HG02885 (cell line): ENCODE data around the gene CHRNA3.
"Not testable (repeated sequence)": the region's sequence is repeated elsewhere in the genome, so short reads cannot be mapped to it uniquely, and the experiment has no call there.

Experiments
- ATAC-seq: cut with Tn5 transposase; IDR thresholded peaks from one replicate; pipeline ENCODE4 v1.9.1; 2021; ENCODE audit warnings: mild to moderate bottlenecking; ENCODE audit not compliant: unreplicated experiment, poor library complexity

The CHRNA3 gene

DNA sequence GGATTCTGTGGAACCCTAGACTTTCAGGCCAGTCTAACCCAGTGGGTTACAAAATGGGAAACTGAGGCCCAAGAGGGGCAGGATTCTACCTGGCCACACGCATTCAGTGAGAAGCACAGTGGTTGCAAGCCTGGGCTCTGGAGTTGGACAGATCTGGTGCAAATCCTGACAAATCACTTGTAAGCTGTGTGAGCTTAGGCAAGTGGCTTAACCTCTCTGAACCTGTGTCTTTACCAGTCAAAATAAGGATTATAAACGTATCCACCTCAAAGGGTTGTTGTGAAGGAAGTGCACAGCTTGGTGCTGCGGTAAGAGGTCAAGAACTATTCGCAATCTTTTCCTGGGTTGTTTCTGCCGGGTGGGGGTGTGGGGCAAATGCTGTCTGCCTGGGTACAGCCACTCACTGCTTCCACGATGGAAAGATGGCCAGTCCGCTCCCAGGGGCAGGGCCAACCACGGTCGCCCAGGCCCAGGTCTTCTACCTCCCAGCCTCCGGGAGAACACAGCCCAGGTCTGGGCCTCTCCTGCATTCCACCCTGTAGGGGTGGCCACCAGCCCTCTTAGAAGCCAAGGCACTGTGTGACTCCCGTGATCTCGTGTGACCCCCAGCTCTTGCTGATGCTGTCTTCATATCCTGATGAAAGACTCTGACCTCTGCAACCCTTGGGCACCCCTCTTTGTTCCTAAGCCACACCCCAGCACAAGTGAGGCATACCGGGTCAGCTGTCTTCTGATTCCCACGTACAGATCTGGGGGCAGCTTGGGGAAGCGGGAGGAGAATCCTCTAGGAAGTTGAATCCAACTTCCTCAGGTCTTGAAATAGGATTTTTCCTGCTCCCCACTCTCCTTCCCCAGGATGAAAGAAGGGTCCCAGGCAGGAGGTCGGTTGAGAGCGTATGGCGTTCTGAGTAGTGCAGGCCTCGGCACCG, 1.5 kb downstream of the CHRNA3 start:
- ATAC-seq: no peak

DNA sequence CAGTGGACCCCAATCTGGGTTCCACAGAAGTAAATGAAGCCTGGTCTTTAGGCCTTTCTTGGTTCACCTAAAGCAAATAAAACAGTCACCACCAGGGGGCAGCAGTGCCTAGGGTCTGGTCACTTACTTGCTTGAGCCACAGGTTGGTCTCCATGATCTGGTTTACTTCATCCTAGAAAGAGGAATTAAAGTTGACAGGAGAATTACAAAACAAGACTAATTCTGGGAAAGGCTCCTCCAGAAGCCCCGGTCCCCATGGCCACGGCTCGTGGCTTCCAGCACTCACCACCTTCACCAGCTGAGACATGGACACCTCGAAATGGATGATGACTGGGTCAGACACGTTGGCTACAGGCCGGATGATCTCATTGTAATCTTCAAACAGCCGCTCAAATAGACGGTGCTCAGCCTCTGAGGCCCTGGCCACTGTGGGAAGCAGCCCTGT, 2.3 kb downstream of the CHRNA3 start:
- no peak for ATAC-seq

DNA sequence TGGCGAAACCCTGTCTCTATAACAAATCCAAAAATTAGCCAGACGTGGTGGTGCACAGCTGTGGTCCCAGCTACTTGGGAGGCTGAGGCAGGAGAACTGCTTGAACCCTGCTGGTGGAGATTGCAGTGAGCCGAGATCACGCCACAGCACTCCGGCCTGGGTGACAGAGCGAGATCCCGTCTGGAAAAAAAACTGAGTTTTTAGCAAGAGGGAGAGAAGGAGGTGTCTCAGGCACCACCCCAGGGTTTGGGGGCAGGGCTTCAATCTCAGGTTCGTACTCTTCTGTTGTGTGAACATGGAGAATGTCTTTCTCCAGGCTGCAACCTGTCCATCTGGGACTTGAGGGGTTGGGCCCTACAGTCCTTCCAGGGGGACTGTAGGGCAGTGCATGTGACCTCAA, 2.7 kb downstream of the CHRNA3 start:
- no peak for ATAC-seq

DNA sequence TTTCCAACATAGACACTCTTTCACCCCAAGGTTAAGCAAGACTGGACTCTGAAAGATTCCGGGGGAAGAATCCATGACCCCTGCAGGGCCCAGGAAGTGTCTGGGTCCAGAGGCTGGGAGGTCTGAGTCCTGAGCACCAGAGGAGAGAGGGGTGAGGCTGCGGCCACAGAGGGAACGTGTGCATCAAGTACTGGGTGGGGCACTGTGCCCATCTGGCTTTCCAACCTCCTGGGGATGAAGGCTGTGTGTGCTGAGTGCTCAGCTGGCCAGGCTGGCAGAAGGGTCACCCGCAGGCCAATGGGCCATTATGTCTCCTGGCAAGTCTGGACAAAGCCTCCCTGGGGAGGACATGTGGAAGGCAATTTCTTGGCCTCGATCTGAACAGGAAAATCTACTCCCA, 3.3 kb downstream of the CHRNA3 start:
- no peak for ATAC-seq

DNA sequence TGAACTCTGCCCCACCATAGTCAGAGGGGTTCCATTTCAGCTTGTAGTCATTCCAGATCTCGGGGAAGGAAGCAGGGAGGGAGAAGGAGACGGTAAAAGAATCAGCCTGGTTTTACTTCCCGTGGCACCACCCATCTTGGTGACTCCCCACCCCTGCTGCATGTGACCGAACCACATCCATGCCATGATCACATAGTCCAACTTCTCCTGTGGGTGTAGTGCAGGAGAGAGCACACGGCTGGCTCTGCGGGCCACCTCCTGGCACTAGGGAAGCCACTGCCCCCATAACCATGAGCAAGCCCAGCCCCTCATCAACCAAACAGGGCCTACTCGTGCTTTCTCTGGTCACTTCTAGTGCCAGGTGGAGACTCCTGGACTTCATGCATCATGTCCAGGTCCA, 3.7 kb downstream of the CHRNA3 start:
- no peak for ATAC-seq

DNA sequence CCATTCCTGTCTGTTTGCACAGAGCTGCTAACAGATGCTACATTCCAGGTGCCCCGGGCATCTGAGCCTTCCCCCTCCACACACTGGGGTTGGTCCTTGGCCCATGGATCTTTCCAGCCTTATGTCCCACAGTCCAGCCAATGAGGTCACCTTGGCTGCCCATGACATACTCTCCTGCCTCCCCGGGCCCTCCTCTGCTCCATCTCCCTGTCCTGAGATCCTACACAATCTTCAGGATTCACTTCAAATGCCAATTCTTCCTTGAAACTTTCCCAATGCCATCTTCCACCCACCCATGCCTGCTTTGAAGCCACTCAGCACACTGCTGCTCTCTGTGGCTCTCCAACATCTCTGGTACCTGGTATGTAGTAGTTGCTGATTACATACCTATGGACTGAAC, 4.3 kb downstream of the CHRNA3 start:
- no peak for ATAC-seq

DNA sequence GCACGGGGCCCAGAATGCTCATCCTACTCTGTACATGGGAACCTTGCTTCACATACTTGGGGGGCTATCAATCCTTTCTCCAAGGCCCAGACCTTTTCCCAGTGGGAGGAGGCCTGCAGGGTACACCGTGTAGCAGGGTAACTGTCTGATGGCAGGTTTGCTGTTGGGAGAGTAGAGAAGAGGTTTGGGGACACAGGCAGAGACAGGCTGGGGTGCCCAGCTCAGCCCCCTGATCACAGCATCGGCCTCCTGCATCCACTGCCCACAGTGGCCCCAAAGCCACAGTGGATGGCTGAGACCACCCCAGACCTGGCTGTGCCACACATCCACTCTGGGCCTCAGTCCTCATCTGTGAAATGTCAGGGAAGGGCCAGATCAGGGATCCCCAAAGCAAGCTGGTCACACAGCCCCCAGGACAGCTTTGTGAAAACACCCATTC, 5.6 kb downstream of the CHRNA3 start:
- ATAC-seq: no peak

DNA sequence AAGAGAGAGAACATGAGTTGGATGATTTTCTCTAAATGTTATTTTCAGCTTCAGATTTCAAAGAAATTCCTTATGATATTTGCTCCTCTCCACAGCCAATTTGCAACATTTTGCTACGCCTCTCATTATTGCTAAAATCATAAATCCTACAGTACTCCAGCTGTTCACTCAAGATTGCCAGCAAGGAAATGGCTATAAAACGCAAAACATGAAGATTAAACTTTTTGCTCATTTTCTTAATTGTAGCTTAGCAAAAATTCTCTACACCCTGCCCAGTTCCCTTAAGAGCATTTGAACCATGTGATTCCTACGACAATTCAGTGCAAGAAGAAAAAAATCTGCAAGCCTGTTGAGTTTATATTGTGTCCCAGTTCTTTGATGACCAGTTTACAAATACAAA, 6.8 kb downstream of the CHRNA3 start:
- no peak for ATAC-seq

DNA sequence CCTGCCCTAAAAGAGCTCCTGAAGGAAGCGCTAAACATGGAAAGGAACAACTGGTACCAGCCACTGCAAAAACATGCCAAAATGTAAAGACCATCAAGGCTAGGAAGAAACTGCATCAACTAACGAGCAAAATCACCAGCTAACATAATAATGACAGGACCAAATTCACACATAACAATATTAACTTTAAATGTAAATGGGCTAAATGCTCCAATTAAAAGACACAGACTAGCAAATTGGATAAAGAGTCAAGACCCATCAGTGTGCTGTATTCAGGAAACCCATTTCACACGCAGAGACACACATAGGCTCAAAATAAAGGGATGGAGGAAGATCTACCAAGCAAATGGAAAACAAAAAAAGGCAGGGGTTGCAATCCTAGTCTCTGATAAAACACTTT, 11.2 kb downstream of the CHRNA3 start:
- not testable (repeated sequence) for ATAC-seq

DNA sequence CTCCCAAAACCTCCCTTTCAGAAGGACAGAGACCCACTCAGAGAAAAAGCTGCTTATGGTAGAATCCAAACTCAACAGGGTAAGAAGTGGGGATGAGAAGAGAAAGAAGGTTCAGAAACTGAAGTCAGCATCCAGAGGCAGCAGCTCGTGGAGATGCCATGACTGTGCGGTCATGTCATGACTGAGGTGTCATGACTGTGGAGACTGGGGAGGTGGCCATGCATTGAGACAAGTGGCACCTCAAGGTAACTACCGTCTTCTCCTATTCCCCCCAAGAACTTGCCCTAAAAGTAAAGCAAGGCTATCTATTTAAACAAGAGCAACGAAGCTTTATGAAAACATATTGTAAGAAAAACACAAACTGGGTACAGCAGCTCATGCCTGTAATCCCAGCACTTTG, 15.1 kb downstream of the CHRNA3 start:
- no peak for ATAC-seq

DNA sequence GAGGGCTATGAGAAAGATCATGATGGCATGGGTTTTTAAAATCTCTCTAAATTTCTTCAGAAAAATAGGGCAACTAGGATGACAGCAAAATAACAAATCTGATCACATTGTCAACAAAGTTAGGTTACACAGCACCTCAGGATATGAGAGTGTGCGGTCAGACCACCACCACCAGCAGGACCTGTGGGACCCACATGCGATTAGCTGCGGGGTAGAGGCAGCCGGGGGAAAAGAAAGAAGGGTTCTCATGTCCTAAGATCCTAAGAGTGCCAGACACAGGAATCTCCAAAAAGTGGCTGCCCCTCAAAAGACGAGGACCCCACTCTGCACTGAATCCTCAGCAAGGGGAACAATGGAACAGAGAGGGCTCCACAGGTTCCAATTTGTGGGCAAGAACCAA, 15.6 kb downstream of the CHRNA3 start:
- ATAC-seq: no peak

DNA sequence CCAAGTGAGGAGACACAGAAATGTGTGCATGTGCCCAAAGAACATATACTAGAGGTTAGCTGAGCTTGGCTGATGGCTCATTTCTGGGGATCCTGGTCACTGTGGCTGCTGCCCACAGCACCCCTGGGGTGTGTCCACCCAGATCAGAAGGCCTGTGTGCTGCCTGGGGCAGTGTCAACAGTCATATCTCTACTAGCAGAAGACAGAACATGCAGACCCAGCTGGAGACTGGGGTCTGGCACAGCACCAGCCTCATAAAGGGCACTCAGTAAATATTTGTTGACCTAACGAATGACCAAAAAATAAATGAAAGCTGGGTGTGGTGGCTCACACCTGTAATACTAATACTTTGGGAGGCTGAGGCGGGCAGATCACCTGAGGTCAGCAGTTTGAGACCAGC, 16.4 kb downstream of the CHRNA3 start:
- ATAC-seq: no peak

DNA sequence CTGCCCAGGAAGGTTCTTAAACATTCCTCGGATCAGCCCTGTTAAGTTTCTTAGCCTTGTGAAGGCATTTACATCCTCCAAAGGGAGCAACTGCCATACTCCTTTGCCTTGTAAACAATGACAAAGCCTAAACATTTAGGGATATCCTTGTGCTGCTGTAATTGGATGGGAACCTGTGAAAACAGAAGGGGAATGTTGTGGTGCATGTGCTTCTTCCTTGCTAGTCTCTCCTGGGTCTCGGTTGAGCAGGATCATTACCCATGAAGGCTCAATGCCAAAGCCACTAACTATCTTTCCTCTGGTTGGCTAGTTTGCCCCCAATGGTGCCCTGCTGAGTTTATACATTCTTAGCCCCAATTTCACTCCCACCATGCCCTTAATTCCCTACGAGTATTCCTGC, 17.3 kb downstream of the CHRNA3 start:
- ATAC-seq: no peak

DNA sequence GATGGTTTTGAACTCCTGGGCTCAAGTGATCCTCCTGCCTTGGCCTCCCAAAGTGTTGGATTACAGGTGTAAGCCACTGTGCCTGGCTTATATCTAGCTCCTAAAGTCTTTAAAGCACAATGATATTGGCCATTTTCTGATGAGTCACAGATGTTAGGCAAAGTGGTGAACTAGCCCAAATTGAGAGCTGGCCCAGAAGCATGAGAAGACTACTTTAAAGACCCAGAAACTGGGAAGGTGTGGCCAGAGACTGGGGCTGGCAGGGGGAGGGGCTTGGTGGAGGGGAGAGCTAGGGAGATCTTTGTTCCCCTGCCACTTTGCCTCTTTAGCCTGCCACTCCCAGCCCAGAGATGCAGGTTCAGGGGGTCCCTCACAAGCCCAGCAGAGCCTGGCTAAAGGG, 21.6 kb downstream of the CHRNA3 start:
- no peak for ATAC-seq

DNA sequence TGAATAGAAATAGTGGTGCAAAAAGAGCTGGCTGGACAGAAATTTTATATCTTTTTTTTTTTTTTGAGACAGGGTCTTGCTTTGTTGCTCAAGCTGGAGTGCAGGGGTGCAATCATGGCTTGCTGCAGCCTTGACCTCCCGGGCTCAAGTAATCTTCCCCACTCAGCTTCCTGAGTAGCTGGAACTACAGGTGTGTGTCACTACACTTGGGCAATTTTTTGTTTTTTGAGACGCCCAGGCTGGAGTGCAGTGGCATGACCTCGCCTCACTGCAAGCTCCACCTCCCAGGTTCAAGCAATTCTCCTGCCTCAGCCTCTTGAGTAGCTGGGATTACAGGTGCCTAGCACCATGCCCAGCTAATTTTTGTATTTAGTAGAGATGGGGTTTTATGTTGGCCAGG, 22.4 kb downstream of the CHRNA3 start:
- ATAC-seq: no peak

DNA sequence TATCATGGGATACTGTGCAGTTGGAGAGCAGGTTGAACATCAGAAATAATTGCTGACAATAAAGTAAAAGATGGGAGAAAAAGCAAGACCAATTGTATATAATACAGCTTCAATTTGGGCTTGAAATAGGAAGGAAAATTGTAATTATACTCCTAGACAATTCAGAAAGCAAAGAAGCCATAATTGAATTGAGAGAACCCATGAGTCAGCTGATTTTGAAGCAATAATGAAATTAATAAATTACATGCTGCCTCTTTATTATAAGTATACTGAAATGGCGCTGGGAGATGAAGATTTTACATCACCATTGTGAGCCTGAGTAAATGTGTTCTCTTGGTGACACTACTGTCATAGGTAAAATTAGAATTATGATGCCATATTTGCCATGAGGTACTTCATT, 23.2 kb downstream of the CHRNA3 start:
- ATAC-seq: no peak

DNA sequence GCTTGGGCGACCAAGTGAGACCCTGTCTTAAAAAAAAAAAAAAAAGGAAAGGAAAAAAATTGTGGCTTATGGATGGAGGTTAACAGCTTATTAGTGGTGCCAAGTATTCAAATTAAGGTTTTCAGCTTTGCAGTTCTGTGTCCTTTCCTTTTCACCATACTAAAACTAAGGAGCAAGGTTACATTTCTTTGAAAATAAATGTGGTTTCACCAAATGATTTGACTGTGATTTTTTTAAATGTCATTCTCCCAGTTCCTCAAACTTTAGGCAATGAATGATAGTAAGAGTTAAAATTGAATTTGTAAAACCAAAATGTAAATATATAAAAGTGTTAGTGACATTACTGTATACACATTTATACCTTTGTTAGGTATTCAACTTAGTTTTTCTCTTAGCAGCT, 45.9 kb downstream of the CHRNA3 start:
- ATAC-seq: no peak

DNA sequence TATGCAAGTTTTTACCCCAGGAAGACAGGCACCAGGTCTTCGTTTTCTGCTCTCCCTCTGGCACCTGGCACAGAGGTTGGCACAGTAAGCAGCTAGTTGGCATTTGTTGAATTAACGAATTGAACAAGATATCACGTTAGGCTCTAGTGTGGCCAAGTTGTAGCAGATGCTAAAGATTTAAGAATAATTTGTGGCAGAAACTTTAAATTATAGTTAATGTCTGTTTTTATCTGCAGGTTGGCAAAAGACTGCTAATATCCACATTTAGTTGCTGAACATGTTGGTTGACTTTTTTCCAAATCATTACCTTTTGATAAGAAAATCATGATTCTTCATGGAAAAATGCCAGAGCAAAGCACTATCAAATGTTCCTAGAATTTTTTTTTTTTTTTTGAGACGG, 47.4 kb downstream of the CHRNA3 start:
- no peak for ATAC-seq

DNA sequence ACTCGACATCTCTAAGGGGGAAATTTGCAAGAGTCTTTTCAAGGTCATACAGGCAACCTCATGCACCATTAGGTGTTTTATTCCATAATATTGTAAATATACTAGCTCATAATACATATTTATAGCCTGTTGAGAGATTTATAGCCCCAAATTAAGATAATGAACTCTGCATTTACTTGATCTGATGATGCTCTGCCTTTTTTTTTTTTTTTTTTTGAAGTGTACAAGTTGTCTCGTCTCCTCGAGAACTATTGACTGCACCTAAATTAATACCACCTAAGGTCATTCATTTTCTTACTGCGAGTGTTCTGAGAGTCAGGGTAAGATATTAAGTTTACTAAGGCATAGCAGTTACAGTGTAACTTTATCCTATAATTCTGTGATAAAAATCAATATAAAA, 49.4 kb downstream of the CHRNA3 start:
- no peak for ATAC-seq

DNA sequence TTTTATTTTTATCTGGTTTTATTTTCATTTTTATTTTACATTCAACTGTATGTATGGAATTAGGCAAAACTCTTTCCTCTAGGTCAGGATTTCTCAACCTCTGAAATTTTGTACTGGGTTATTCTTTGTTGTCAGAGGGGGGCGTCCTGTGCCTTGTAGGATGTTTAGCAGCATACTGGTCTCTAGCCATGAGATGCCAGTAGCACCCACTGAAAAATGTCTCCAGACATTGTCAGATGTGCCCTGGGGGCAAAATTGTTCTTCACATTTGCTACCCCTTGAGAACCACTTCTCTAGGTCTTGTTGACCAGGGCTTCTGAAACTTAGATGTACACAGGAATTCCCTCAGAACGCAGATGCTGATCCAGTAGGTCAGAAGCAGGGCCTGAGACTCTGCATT, 50.1 kb downstream of the CHRNA3 start:
- no peak for ATAC-seq

DNA sequence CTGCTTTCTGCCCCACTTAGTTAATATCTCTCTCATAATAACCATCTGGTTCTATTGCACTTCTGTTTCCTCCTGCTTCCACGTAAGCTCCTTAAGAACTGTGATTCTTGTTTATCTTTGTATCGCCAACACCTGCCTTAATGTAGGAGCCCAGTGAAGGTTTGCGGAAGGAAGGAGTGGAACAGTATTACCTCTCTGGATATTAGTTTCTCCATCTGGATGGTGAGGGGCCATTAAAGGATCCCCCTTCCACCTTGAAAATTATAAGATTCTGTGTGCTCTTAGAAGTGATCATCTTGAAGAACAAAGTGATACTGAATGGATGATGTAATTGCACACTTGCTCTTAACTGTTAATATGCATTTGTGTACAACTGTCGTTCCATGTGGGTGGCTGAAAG, 53.3 kb downstream of the CHRNA3 start:
- no peak for ATAC-seq
